G401 (cell line): Measurements from ENCODE around the gene ERCC2. TPM values are rescaled to one million over a fixed set of nuclear protein-coding genes. Genes with fewer than 3 reads are reported as not detected.
"Not testable (repeated sequence)": the region's sequence is repeated elsewhere in the genome, so short reads cannot be mapped to it uniquely, and the experiment has no call there.

Source experiments
- DNase-seq: peaks from one replicate; pipeline ENCODE4 v3.0.0-alpha.2; 2015; ENCODE audit warnings: low spot score
- in situ Hi-C: cut with HindIII; loops from 2 replicates; pipeline ENCODE4 v1.10.0; 2016; ENCODE audit warnings: low sequenced_read_pairs, mixed read lengths
- total RNA-seq: library from RNA; depleted of rRNA; stranded (reverse); fragments of >200 nt; shearing (Covaris generic); gene quantifications from 2 replicates; pipeline ENCODE4 v1.2.3, GENCODE V29; 2014; rRNA removed

Gene ERCC2
- total RNA-seq, result 60.2 and 60.6 TPM in 2 replicates

DNA sequence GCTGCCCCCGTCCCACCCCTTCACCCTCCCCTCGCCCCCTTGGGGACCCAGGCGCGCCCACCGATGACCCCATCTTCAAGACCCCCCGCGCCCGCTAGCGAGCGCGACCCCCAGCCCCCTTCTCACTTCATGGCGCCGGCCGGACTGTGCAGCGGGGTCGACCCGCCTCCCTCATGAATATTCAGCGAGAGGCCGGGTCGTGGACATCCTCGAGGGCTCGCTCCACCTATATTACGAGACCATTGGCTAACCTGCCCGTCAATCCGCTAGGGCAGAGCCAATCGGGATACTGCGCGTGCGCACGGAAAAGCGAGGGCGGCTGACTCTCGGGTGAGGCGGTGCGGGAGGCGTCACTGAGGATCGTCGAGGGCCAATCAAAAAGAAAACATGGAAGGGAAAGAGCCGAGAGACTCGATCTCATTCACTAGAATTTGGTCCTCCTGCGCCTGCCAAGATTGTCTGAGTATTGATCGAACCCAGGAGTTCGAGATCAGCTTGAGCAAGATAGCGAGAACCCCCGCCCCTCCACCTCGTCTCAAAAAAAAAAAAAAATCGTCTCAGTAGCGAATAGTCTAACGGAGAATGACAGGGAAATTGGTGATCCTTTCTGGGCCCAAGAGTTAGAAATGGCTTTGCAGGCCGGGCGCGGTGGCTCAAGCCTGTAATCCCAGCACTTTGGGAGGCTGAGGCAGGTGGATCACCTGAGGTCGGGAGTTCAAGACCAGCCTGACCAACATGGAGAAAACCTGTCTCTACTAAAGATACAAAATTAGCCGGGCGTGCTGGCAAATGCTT, at the start of gene ERCC2:
ERCC2 (minus strand) TSS at position 164 of the 795 bp plus-strand sequence; CDS start at position 131, 33 bp downstream.
- peak; percentile 98 for DNase-seq
- in situ Hi-C loops, result no loop called here

DNA sequence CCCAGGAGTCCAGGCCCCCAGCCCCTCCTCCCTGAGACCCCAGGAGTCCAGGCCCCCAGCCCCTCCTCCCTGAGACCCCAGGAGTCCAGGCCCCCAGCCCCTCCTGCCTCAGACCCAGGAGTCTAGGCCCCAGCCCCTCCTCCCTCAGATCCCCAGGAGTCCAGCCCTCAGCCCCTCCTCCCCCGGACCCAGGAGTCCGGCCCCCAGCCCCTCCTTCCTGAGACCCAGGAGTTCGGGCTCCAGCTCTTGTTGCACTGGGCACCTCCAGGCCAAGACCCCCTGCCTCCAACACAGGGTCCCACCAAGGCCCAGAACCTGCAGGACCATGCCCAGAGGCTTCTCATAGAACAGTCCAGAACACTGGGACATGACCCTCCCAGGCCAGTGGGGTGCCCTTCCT, 49.5 kb upstream of the ERCC2 start:
- in situ Hi-C loops, result no loop called here
- no peak for DNase-seq

DNA sequence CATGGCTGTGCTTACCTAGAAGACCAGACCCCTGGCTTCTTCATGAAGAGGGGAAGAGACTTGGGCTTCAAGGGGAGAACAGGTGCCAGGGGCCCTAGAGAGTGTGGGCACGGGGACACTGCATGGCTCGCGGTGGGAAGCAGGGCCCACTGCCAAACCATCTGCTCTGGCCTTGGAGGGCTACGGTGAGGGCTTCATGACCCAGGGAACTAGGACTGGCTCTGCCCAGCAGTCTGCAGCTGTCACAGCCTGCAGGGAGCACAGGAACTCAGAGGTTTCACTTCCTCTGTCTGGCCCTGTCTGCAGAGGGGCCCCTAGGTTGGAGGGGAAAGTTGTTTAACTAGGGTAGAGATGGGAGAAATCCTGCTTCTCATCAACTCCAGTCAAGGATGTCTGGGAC, 49.0 kb upstream of the ERCC2 start:
- DNase-seq, result peak; percentile 20
- in situ Hi-C loops, result no loop called here

DNA sequence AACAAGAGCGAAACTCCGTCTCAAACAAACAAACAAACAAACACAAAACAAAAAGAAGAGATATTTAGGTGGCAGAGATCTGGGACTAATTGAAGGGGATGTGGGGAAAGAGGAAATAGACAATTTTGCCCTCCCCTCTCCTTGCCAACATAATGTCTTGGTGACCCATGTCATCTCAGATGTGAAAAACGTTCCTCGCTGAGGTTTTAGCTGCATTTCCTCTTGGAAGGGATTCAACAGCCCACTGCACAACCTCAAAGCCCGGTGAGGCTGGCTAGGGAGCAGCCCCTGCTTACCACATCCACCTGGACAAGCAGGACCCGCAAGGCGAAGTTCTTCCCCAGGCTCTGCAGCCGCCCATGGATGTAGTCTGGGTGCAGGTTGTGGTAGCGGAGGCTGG, 48.4 kb upstream of the ERCC2 start:
- in situ Hi-C loops, result no loop called here
- DNase-seq, result no peak

DNA sequence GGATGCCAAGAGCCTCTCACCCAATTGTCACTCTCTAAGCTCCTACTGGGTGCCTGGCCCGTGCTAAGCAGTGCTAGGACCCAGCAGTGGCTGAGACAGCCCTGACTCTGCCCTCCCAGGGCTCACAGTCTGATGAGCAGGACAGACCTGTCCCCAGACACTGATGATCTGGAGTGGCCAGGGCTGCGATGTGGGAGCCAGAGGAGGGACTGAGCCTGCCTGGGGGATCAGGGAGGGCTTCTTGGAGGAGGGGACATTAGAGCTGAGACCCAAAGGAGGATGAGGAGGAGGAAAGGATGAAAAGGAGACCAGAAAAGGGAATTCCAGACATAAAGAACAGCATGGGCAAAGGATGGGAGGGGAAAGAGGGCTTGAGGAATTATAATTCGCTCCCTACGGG, 46.8 kb upstream of the ERCC2 start:
- no peak for DNase-seq
- in situ Hi-C loops, result no loop called here

DNA sequence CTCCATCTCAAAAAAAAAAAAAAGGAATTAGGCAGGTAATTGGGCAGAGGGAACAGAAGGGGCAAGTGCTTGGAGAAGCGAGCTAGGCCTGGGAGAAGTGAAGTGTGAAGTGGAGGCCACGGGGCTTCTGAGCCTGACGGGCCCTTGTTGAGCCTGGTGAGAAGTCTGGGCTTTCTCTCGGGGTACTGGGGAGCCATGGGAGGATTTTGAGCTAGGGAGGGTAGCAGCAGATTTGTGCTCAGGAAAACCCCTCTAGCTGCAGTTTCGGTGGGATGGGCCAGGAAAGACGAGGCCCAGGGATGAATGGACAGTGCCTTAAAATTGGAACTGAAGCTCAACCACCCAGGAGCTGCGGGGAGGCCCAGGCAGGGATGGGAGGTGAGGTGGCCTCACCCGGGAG, 44.1 kb upstream of the ERCC2 start:
- DNase-seq, result no peak
- in situ Hi-C loops, result no loop called here

DNA sequence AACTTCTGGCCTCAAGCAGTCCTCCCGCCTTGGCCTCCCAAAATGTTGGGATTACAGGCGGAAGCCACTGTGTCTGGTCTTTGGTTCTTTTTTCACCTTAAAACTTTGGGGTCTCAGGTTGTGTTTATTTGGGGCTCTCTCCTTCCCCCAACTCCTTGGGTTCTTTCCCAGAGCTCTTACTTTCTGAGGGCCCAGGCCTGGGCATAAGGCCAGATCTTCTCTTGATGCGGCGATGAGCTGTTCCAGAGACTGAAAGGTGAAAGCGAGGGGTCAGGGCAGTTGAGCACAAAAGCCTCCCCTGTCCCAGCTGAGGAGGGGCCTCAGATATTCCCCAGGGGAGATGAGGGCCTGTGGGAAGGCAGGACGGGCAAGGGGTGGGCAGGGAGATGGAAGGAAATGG, 43.1 kb upstream of the ERCC2 start:
- in situ Hi-C loops, result no loop called here
- no peak for DNase-seq

DNA sequence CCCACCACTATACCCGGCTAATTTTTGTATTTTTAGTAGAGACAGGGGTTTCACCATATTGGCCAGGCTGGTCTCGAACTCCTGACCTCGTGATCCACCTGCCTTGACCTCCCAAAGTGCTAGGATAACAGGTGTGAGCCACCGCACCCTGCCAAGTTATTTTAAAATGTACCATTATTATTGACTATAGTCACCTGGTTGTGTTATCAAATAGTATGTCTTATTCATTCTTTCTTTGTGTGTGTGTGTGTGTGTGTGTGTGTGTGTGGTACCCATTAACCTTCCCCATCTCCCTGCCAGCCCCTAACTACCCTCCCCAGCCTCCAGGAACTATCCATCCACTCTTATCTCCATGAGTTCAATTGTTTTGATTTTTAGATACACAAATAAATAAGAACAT, 40.0 kb upstream of the ERCC2 start:
- DNase-seq, in situ Hi-C loops: not testable (repeated sequence)

DNA sequence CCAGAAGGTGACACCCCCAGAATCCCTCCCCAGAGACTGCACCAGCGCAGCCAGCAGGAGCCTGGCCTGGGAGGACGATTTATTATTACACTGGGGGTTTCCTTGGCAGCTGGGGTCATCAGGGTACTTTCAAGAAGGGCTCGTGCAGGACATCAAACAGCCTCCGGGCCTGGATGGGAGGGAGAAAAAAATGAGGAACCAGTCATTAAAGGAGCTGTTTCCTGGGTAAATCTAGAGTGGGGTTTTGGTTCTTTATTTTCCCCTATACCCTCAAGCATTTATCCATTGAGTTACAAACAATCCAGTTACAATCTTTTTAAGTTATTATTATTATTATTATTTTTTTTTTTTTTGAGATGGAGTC, 39.2 kb upstream of the ERCC2 start:
- no peak for DNase-seq
- in situ Hi-C loops, result no loop called here

DNA sequence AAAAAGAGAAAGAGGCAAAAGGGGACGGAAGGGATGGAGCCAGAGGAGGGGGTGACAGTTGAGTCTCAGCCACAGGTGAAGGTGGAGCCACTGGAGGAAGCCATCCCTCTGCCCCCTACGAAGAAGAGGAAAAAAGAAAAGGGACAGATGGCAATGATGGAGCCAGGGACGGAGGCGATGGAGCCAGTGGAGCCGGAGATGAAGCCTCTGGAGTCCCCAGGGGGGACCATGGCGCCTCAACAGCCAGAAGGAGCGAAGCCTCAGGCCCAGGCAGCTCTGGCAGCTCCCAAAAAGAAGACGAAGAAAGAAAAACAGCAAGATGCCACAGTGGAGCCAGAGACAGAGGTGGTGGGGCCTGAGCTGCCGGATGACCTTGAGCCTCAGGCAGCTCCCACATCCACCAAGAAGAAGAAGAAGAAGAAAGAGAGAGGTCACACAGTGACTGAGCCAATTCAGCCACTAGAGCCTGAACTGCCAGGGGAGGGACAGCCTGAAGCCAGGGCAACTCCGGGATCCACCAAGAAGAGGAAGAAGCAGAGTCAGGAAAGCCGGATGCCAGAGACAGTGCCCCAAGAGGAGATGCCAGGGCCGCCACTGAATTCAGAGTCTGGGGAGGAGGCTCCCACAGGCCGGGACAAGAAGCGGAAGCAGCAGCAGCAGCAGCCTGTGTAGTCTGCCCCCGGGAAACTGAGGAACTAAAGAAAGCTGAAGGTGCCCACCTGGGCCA, 38.6 kb upstream of the ERCC2 start:
- in situ Hi-C loops, result no loop called here
- no peak for DNase-seq

DNA sequence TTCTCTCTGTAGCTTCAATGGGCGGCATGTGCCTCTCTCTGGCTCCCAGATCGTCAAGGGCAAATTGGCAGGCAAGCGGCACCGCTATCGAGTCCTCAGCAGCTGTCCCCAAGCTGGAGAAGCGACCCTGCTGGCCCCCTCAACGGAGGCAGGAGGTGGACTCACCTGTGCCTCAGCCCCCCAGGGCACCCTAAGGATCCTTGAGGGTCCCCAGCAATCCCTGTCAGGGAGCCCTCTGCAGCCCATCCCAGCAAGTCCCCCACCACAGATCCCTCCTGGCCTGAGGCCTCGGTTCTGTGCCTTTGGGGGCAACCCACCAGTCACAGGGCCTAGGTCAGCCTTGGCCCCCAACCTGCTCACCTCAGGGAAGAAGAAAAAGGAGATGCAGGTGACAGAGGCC, 37.7 kb upstream of the ERCC2 start:
- in situ Hi-C loops, result no loop called here
- no peak for DNase-seq

DNA sequence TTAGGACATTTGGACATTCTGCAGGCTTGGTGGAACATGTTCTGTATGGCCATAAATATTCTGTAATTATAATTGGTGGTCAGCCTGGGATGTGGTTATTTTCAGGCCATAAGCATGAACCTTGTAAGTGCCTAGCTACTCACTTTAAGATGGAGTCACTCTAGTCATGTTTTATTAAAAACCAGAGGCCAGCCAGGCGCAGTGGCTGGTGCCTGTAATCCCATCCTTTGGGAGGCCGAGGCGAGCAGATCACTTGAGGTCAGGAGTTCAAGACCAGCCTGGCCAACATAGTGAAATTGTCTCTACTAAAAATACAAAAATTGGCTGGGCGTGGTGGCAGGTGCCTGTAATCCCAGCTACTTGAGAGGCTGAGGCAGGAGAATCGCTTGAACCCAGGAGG, 37.2 kb upstream of the ERCC2 start:
- DNase-seq, in situ Hi-C loops: not testable (repeated sequence)

DNA sequence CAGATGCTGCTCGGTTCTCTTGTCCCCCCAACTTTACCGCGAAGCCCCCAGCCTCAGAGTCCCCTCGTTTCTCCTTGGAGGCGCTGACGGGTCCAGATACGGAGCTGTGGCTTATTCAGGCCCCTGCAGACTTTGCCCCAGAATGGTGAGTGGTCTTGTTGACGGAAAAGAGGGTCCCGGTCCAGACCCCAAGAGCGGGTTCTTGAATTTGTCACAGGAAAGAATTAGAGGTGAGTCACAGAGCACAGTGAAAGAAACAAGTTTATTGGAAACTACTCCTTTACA, 36.7 kb upstream of the ERCC2 start:
- no peak for DNase-seq
- in situ Hi-C loops, result no loop called here

DNA sequence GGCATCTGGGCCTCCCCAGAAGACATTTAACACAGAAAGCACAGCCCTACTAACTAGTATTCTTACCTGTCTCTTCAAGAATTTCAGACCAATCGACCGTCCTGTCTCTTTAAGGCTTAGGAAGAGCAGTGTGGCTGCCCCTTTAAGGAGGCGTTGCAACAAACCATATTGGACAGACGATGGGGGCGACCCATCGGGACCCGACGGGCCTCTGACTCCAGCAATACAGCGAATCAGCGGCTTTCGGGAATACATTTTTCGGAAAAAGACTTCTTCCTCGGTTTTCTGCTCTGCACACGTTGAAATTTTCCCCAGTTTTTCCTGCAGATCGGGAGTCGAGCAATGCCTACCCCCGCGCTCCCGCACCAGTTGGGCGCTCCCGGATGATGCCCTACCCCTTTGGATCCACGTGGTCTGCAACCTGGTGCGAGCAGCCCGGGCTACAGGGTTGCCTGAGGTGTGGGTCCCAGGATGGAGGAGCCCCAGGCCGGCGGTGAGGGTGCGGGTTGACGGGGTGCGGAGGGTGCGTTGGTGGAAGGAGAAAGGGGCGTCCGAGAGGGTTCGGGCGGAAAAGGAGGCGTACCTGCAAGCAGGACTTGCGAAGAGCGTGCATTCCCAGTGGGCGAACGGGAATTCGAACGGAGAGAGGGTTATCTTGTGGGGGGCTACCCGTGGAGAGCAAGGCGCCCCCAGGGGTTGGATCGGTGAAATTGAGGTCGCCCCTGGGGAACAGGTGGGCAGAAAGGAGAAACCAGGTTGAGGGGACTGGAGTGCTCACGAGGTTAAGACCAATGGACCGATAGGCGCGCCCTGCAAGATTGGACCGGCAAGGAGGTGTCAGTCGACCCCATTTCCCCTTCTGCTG, 36.1 kb upstream of the ERCC2 start, which contains the start of gene POLR1G:
POLR1G (plus strand) TSS at position 419 of the 865 bp plus-strand sequence; CDS start at position 472, 53 bp downstream.
- in situ Hi-C loops, result no loop called here

DNA sequence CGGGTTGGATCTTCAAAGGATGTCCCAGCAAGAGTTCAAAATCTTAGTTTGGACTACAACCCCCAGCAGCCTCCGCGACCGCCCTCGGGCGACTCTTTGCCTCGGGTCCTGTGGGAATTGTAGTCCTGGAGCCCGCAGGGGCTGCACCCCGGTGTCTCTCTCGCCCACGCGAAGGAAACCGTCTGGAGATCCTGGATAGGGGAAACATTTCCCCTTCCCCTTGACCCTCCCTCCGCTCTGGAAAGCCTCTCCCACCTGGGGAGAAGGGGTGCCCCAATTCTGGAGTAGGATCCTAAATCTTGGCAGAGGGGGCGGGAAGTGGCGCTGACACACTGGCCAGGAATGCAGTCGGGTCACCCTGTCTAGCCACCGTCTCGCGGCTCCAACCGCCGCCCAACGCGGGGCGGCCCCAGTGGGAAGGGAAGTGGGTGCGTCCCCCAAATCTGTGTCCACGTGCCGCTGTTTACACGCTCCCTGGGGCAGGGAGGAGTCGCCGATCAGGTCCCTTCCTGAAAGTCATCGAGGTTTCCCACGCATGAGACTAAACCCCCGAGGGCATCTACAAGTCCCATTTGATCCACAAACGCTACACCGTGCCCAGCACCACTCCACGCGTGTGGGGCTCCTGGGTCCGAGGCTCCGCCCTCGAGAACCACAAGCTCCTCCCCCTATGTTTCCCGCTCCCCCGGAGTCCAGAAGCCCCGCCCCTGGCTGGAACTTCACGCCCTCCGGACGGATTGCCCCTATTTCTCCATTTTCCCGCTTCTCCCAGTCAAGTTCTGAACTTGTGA, 35.3 kb upstream of the ERCC2 start:
- peak; percentile 90 for DNase-seq
- in situ Hi-C loops, result no loop called here

More for the DNA sequence above, 36.1 kb upstream of the ERCC2 start, which contains the start of gene POLR1G:
- peak; percentile 95 for DNase-seq

DNA sequence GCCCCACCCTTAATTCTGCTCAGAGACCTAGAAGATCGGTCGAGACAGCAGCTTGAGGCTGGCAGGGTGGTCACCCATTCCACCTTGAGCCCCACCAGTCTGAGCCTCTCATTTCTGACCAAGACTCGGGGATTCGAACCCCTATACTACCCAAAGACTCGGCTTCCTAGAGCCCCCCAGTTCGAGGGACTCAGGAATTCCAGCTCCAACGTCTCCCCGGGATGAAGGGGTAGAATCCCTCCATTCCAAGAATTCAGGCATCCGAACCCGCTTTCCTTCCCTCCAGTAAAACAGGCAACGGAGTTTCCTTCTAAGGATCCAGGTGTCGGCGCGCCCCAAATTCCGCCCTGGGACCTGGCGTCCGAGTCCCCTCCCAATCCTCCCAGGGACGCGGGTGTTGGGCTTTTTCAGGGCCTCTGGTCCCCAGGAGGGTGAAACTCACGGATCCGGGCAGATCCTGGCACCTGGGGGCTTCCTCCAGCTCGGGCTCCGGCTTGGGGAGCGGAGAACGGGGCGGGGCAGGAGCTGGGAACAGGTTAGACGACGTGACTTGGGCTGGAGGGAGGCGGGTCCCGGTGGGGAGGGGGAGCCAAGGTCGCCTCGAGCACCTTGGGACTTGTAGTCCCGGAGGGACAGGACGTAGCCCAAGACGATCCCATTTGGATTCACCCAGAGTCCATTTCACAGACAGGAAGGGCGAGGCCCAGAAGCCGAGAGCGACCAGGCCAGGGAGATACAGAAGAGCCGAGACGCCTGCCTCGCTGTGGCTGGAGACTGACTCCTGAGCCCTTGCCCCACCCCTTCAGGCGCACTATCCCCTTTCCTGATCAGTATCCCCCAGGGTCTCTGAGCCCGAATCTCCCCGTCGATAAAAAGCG, 34.4 kb upstream of the ERCC2 start, which contains the start of gene PPP1R13L:
PPP1R13L (minus strand) TSS at position 513 of the 878 bp plus-strand sequence. CDS start 6,751 bp downstream, outside the sequence.
- in situ Hi-C loops, result no loop called here
- peak; percentile 63 for DNase-seq

DNA sequence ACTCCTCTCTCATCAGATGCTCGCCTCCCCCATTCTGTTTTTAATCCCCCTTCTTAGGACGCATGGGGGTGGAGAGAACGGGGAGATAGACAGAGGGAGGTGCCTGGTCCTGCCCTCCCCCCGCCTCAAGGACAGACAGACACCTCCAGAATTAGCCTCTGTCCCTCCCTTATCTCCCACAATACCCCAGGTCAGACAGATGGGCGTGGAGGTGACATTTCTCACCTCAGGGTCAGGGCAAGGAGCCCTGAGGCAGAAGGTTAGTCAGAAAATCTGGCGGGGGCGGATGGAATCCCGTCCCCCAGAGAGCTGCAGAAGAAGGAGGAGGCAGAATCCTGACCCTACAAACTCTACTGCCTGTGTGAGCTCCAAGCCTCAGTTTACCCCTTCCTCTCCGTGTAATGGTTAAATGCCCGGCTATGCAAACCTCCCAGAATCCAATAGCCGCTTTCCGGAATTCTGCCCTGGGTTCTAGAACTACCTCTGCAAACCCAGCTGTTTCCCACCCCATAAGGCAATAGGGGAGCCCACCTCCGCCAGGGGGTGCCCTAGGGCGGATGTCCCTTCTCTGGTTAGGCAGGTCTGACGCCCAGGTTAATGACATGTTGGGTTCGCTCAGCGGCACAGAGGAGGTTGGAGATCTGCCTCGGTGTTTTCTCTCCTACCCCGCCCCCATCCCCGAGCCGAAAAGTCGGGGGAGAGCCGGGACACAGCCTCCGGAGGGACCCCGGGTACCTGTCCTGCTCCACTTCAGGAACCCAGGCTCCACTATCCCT, 33.6 kb upstream of the ERCC2 start:
- DNase-seq, result peak; percentile 33
- in situ Hi-C loops, result no loop called here
